Mesendoderm (in vitro differentiated cells): ENCODE data around the gene IFNA13.
A peak's percentile ranks its signal among the peaks of the same experiment; 100 is the strongest.

Experiments used
- DNase-seq: peaks from one replicate; pipeline ENCODE4 v3.0.0; 2013
- H2AK5ac ChIP-seq: 2 replicates; pipeline ENCODE4 v1.6.1; 2013; ENCODE audit warnings: low read length, inconsistent platforms
- H2BK120ac ChIP-seq: 2 replicates; pipeline ENCODE4 v1.6.1; 2013; ENCODE audit warnings: low read depth, mild to moderate bottlenecking, low read length, moderate library complexity, mixed read lengths
- H2BK15ac ChIP-seq: replicated peaks from 2 replicates; pipeline ENCODE4 v1.6.1; 2013; ENCODE audit warnings: low read depth, mild to moderate bottlenecking, moderate library complexity
- H2BK5ac ChIP-seq: 2 replicates; pipeline ENCODE4 v1.6.1; 2013; ENCODE audit warnings: low read length, inconsistent platforms
- H3K18ac ChIP-seq: 2 replicates; pipeline ENCODE4 v1.6.1; 2013; ENCODE audit warnings: mild to moderate bottlenecking, low read length, mixed read lengths
- H3K23ac ChIP-seq: one replicate; pipeline ENCODE4 v1.6.1; 2013; ENCODE audit warnings: low read length
- H3K27ac ChIP-seq: 2 replicates; pipeline ENCODE4 v1.5.1; 2013; ENCODE audit warnings: low read depth, mild to moderate bottlenecking, inconsistent platforms, low read length, moderate library complexity
- H3K27me3 ChIP-seq: 2 replicates; pipeline ENCODE4 v1.6.1; 2013; ENCODE audit warnings: low read length, control low read depth, mild to moderate bottlenecking, inconsistent platforms; ENCODE audit not compliant: insufficient read depth, poor library complexity
- H3K36me3 ChIP-seq: 2 replicates; pipeline ENCODE4 v1.6.1; 2013; ENCODE audit warnings: low read length, inconsistent platforms; ENCODE audit not compliant: control insufficient read depth, insufficient read depth
- H3K4ac ChIP-seq: one replicate; pipeline ENCODE4 v1.6.1; 2013; ENCODE audit warnings: low read depth, mild to moderate bottlenecking, low read length, moderate library complexity
- H3K4me1 ChIP-seq: 2 replicates; pipeline ENCODE4 v1.6.1; 2013; ENCODE audit warnings: low read depth, low read length, inconsistent platforms; ENCODE audit not compliant: control insufficient read depth
- H3K4me2 ChIP-seq: 2 replicates; pipeline ENCODE4 v1.6.1; 2013; ENCODE audit warnings: low read length
- H3K4me3 ChIP-seq: 2 replicates; pipeline ENCODE4 v1.5.1; 2013; ENCODE audit warnings: mild to moderate bottlenecking, low read length
- H3K56ac ChIP-seq: one replicate; pipeline ENCODE4 v1.6.1; 2013; ENCODE audit warnings: low read length
- H3K79me1 ChIP-seq: 2 replicates; pipeline ENCODE4 v1.6.1; 2013; ENCODE audit warnings: low read length, inconsistent platforms
- H3K79me2 ChIP-seq: 2 replicates; pipeline ENCODE4 v1.6.1; 2013; ENCODE audit warnings: mild to moderate bottlenecking, low read length; ENCODE audit not compliant: control insufficient read depth, insufficient read depth
- H3K9ac ChIP-seq: 2 replicates; pipeline ENCODE4 v1.6.1; 2013; ENCODE audit warnings: low read length, inconsistent platforms
- H4K5ac ChIP-seq: one replicate; pipeline ENCODE4 v1.6.1; 2013; ENCODE audit warnings: low read length
- H4K8ac ChIP-seq: one replicate; pipeline ENCODE4 v1.6.1; 2013; ENCODE audit warnings: low read depth, mild to moderate bottlenecking, control low read depth, low read length, moderate library complexity
- WGBS: extraction: QIAGEN DNeasy Blood & Tissue Kit; methylation state at CpG from one replicate; pipeline ENCODE4 v1.1.7; 2013; ENCODE audit warnings: low lambda C conversion rate, missing lambda C conversion rate; ENCODE audit not compliant: insufficient coverage; ENCODE audit errors: extremely low coverage; 5-methylcytosine and 5-hydroxymethylcytosine counted together

The IFNA13 gene

GRCh38 chr9:21412107-21412506, 44.2 kb upstream of the IFNA13 start:
- Histone ChIP-seq H2BK15ac (no peak overlapping the region), H3K27ac (no peak overlapping the region), H2AK5ac (no peak overlapping the region), H3K18ac (no peak overlapping the region), H4K8ac (no peak overlapping the region), H3K27me3 (no peaks in the 10 kb centered on the region), H3K36me3 (no peaks in the 10 kb centered on the region), H4K5ac (no peak overlapping the region), H3K79me1 (no peaks in the 10 kb centered on the region), H3K23ac (no peak overlapping the region), H3K56ac (no peak overlapping the region), H3K9ac (no peak overlapping the region), H3K4me2 (no peak overlapping the region), H3K79me2 (no peaks in the 10 kb centered on the region), H3K4me1 (no peaks in the 10 kb centered on the region), H3K4ac (no peak overlapping the region), H3K4me3 (no peak overlapping the region), H2BK5ac (no peak overlapping the region), H2BK120ac (no peak overlapping the region)
- DNase-seq = no peak

DNA sequence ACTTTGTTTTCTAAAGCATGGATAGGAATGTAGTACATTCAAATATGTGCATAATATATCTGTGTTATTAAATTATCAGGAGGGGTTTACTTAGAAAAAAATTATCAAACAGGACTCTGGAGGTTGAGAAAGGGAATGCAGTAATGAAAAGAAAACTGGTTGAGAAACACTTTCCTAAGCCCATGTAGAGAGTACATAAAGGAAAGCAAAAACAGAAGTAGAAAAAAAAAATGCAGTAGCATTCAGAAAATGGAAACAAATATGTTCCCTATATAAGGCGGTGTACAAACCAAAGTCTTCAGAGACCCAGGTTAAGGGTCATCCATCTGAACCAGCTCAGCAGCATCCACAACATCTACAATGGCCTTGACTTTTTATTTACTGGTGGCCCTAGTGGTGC, 41.0 kb upstream of the IFNA13 start, which contains the start of gene IFNA8:
TSS of gene IFNA8 (plus strand) at position 301 of the 400 bp plus-strand sequence. CDS start at position 361, 60 bp downstream.
- Histone ChIP-seq H3K23ac (no peak within 1 kb of the TSS), H2BK15ac (no peak within 1 kb of the TSS), H3K56ac (no peak within 1 kb of the TSS), H2AK5ac (no peak within 1 kb of the TSS), H3K79me1 (no peaks in the 10 kb centered on the region), H2BK5ac (no peak within 1 kb of the TSS), H3K4me1 (no peaks in the 10 kb centered on the region), H4K5ac (no peak within 1 kb of the TSS), H3K18ac (no peak within 1 kb of the TSS), H3K36me3 (no peaks in the 10 kb centered on the region), H2BK120ac (no peak within 1 kb of the TSS), H3K79me2 (no peaks in the 10 kb centered on the region), H4K8ac (no peak within 1 kb of the TSS), H3K27ac (no peak within 1 kb of the TSS), H3K4me2 (no peak within 1 kb of the TSS), H3K4me3 (no peak within 1 kb of the TSS), H3K27me3 (no peaks in the 10 kb centered on the region), H3K4ac (no peak within 1 kb of the TSS), H3K9ac (no peak within 1 kb of the TSS)
- WGBS = no CpG with 5 or more reads among the region's 1 CpG
- no peak for DNase-seq

DNA sequence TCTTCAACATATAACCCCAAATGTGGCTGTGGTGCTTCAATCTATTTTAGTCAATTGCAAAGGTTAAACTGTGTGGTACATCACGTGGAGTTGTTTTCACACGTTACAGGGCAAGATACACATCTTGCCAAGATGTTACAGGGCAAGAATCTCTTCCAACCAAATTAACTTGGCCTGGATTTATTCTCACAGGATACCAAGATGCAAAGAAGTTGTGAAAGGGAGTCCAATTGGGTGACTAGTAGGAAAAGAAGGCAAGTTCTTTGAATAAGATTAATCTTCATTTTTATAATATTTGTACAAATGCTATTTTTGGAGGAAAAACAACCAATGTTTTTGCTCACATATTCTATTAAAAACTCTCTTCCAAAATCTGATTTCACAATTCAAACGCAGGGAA, 36.3 kb upstream of the IFNA13 start:
- no peak for DNase-seq
- no peak overlapping the region for H3K23ac ChIP-seq
- H3K18ac ChIP-seq = no peak overlapping the region
- H3K79me2 ChIP-seq = no peaks in the 10 kb centered on the region
- no peak overlapping the region for H2BK120ac ChIP-seq
- H2AK5ac ChIP-seq = no peak overlapping the region
- H3K4me2 ChIP-seq = no peak overlapping the region
- H4K5ac ChIP-seq = no peak overlapping the region
- H3K4me3 ChIP-seq = no peak overlapping the region
- H3K36me3 ChIP-seq = no peaks in the 10 kb centered on the region
- H3K4ac ChIP-seq = no peak overlapping the region
- no peak overlapping the region for H2BK15ac ChIP-seq
- H4K8ac ChIP-seq = no peak overlapping the region
- no peaks in the 10 kb centered on the region for H3K4me1 ChIP-seq
- no peaks in the 10 kb centered on the region for H3K79me1 ChIP-seq
- no peaks in the 10 kb centered on the region for H3K27me3 ChIP-seq
- no peak overlapping the region for H2BK5ac ChIP-seq
- no CpG with 5 or more reads among the region's 3 CpGs for WGBS
- H3K9ac ChIP-seq = no peak overlapping the region
- H3K27ac ChIP-seq = no peak overlapping the region
- no peak overlapping the region for H3K56ac ChIP-seq

DNA sequence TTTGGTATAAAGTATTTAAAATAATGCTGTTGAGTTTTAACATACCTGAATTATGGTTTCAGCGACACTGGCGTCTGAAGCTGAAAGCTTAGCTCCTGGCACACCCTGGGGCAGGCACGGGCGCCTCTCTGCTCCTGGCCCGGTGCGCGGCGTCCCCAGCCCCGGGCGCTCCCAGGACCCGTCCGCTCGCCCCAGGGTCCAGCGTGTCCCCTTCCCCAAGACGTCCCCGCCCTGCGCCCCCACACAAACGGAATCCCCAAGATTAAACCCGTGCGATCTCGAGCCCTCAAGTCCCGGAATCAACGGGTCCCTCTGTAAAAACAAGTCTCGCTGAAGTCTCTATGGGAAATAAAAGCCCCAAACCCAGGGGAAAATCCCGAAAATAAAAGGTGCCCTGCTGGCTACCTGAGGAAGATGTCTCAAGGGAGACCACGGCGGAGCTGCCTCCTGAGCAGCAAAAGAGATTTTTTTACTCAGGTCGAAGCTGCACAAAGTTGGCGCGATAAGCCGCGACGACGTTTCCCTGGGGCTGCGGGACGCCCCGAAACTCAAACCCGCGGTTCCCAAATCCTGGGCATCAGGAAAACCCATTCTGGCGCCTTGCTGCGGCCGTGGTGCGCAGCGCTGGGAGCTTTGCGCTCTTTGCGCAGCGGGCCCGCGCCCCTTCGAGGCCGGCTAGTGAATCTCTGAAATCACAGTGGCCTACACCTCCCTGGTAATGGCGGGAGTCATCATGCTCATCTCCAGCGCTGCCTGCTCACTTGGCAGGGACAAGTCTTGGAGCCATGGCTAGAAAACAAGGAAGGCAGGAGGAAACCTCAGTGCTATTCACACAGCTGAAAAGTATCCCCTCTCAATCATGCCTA, 34.8 kb upstream of the IFNA13 start:
- Histone ChIP-seq H3K4ac (no peak overlapping the region), H2BK5ac (no peak overlapping the region), H3K4me1 (no peaks in the 10 kb centered on the region), H4K8ac (no peak overlapping the region), H3K79me1 (no peaks in the 10 kb centered on the region), H3K4me2 (peak overlapping the region; percentile 65), H2BK120ac (no peak overlapping the region), H3K27me3 (no peaks in the 10 kb centered on the region), H3K79me2 (no peaks in the 10 kb centered on the region), H2AK5ac (no peak overlapping the region), H3K56ac (peak overlapping the region; percentile 66), H3K9ac (peak overlapping the region; percentile 28), H3K4me3 (peak overlapping the region; percentile 27), H3K36me3 (no peaks in the 10 kb centered on the region), H4K5ac (no peak overlapping the region), H3K27ac (no peak overlapping the region), H3K18ac (no peak overlapping the region), H2BK15ac (no peak overlapping the region), H3K23ac (no peak overlapping the region)
- no CpG with 5 or more reads among the region's 53 CpGs for WGBS
- peak; percentile 67 for DNase-seq

GRCh38 chr9:21399956-21400355, 32.1 kb upstream of the IFNA13 start:
- no peak overlapping the region for H3K4me2 ChIP-seq
- H3K36me3 ChIP-seq = no peaks in the 10 kb centered on the region
- no peaks in the 10 kb centered on the region for H3K79me1 ChIP-seq
- no peak overlapping the region for H3K27ac ChIP-seq
- H3K79me2 ChIP-seq = no peaks in the 10 kb centered on the region
- no peak overlapping the region for H3K9ac ChIP-seq
- no peak overlapping the region for H3K4me3 ChIP-seq
- no peak overlapping the region for H3K18ac ChIP-seq
- H2BK5ac ChIP-seq = no peak overlapping the region
- H4K8ac ChIP-seq = no peak overlapping the region
- no peak overlapping the region for H3K4ac ChIP-seq
- no peak overlapping the region for H2BK120ac ChIP-seq
- H3K56ac ChIP-seq = no peak overlapping the region
- DNase-seq = no peak
- H2BK15ac ChIP-seq = no peak overlapping the region
- no peak overlapping the region for H3K23ac ChIP-seq
- H3K27me3 ChIP-seq = no peaks in the 10 kb centered on the region
- H3K4me1 ChIP-seq = no peaks in the 10 kb centered on the region
- WGBS = no CpG with 5 or more reads among the region's 3 CpGs
- no peak overlapping the region for H4K5ac ChIP-seq
- no peak overlapping the region for H2AK5ac ChIP-seq
